OCI-LY1 (cell line): ENCODE data around the gene BUD31.

Source experiments
- CTCF ChIP-seq: fragments of 200-600 bp; sonication (generic), shearing (Covaris generic); IDR thresholded peaks from 2 replicates; pipeline ENCODE4 v1.5.1; 2017; ENCODE audit warnings: mild to moderate bottlenecking, antibody characterized with exemption, low read length, moderate library complexity, mixed read lengths
- EZH2 ChIP-seq: fragments of 200-600 bp; sonication (generic), shearing (Covaris generic); IDR thresholded peaks from 2 replicates; pipeline ENCODE4 v1.8.0; 2017; ENCODE audit warnings: borderline replicate concordance, mixed run types, mild to moderate bottlenecking, antibody characterized with exemption, low read length, moderate library complexity, mixed read lengths

GRCh38 chr7:99387912-99388311 is 20.9 kb upstream of the BUD31 start:
- no peak for TF ChIP-seq CTCF
- no peak for TF ChIP-seq EZH2
